Retinal pigment epithelial cell (primary cell): ENCODE measurements around the gene LGR6.

Experiments
- DNase-seq: peaks from one replicate; pipeline ENCODE4 v3.0.0-alpha.2; 2010; ENCODE audit warnings: low read depth
- H3K4me3 ChIP-seq: 2 replicates; pipeline ENCODE4 v1.5.1; 2011; ENCODE audit warnings: mild to moderate bottlenecking, low read length, control low read depth, moderate library complexity
- TF ChIP-seq, protein P1 (sequence below): conservative IDR thresholded peaks from 2 replicates; pipeline ENCODE4 v1.5.1; 2011; ENCODE audit warnings: low read depth, low read length, control low read depth, inconsistent platforms

The LGR6 gene

DNA sequence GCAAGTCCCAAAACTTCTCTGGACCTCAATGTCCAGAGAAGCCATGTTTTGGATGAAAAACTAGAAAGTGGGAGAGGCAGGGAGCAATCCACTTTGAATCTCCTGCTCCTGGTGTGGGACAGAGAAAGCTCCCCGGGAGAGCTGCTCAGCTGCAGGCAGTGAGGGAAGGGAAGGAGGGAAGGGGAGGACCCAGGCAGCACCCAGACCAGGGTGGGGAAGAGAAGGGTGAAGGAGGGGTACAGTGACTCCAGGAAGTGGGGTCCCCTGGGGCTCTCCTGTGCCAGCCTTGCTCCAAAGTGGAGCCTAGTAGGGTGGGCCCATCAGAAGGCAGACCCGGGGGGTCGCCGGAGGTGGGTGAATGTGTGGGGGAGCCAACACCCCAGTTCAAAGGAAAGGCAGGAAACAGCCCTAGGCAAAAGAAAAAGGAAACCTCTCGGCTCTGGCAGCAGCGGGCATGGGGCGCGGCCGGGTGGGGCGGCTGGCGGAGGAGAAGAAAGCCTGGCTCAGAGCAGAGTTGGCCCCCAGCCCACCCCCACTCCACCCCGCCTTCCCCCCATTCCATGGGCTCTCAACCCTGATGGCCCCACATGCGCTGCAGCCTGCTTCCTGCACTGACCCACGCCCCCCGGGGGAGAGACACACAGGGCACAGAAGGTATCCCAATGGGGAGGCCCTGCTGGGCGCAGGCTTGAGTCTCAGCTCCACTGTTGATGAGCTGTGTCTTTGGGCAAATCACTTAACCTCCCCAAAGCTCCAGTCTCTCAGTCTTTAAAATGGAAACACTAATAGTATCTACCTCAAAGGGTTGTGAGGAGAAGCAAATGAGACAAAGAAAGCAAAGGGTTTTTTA lies 5.7 kb downstream of the LGR6 start:
- no peak for DNase-seq
- TF ChIP-seq, protein P1, sequence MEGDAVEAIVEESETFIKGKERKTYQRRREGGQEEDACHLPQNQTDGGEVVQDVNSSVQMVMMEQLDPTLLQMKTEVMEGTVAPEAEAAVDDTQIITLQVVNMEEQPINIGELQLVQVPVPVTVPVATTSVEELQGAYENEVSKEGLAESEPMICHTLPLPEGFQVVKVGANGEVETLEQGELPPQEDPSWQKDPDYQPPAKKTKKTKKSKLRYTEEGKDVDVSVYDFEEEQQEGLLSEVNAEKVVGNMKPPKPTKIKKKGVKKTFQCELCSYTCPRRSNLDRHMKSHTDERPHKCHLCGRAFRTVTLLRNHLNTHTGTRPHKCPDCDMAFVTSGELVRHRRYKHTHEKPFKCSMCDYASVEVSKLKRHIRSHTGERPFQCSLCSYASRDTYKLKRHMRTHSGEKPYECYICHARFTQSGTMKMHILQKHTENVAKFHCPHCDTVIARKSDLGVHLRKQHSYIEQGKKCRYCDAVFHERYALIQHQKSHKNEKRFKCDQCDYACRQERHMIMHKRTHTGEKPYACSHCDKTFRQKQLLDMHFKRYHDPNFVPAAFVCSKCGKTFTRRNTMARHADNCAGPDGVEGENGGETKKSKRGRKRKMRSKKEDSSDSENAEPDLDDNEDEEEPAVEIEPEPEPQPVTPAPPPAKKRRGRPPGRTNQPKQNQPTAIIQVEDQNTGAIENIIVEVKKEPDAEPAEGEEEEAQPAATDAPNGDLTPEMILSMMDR = no peak
- H3K4me3 ChIP-seq = no peak overlapping the region

DNA sequence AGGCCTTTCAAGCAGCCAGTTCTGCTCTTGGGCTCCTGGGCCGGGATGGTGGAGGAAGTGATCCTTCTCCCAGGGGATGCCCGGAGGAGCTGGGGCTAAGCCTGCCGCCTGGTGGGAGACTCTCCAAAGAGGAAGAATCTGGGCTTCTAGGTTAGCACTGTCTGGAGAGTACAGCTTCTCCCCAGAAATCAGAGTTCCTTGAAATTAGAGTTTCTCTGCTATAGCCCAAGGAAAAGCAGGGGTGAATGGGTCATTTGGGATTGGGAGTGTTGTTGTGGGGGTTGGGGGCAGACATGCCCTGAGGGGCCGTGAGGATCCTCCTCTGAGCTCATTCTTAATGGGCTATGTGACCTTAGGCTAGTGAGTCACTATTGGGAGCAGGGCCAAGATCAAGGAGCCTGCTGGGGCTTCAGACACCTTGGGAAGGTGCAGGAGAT lies 6.5 kb downstream of the LGR6 start:
- no peak for DNase-seq
- no peak overlapping the region for H3K4me3 ChIP-seq
- TF ChIP-seq, protein P1 = no peak

DNA sequence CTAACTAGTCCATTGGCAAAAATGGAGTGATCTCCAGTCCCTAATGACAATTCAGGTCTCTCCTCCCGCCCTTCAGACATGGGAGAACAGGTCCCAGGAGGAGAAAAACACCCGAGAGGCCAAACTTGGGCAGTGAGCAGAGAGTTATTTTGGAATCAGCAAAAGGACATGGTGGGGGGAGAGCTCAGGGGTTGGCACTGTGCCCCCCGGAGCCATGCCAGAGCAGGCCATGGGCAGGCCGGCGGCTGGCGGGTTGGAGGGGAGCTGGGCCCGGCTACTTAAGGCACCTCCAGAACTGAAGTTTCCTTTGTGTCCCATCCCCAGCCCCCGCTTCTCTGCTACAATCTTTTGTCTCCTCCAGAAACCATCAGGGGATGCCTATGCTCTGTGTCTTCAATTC lies 7.1 kb downstream of the LGR6 start:
- no peak overlapping the region for H3K4me3 ChIP-seq
- no peak for DNase-seq
- TF ChIP-seq, protein P1 = no peak

DNA sequence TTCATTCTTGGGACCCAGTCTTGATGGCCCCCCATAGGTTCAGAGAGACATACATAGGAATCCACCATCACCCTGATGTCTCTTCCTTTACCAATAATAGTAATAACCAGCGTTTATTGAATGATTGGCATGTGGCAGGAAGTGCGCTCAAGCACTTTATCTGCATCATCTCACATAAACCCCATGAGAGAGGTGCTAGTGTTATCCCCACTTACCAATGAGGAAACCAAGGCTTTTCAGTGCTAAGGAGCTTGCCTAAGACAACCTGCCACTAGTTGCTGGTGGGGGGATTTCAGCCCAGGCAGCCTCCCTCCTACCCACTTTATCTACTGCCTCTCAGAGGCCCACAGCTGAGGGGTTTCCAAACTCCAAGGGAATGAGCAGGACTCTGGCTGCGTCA lies 7.7 kb downstream of the LGR6 start:
- TF ChIP-seq, protein P1 = no peak
- H3K4me3 ChIP-seq = no peak overlapping the region
- no peak for DNase-seq

DNA sequence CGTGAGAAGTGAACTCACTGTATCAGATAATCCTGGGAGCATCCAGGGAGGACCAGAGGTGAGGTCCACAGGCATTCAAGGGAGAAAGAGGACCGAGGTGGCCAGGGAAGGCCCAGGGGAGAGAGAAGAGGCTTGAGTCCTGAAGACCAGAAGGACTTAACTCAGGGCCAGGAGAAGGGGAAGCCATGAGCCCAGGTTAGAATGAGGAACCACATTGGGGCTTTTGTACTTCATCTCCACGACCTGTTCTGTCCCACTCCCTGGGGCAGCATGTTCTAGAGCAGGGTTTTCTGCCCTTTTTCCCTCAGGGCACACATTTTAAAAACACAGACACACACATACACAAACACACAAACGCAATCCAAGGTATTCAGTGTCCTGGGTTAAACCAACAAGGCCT lies 8.4 kb downstream of the LGR6 start:
- no peak for DNase-seq
- no peak overlapping the region for H3K4me3 ChIP-seq
- TF ChIP-seq, protein P1 = no peak

DNA sequence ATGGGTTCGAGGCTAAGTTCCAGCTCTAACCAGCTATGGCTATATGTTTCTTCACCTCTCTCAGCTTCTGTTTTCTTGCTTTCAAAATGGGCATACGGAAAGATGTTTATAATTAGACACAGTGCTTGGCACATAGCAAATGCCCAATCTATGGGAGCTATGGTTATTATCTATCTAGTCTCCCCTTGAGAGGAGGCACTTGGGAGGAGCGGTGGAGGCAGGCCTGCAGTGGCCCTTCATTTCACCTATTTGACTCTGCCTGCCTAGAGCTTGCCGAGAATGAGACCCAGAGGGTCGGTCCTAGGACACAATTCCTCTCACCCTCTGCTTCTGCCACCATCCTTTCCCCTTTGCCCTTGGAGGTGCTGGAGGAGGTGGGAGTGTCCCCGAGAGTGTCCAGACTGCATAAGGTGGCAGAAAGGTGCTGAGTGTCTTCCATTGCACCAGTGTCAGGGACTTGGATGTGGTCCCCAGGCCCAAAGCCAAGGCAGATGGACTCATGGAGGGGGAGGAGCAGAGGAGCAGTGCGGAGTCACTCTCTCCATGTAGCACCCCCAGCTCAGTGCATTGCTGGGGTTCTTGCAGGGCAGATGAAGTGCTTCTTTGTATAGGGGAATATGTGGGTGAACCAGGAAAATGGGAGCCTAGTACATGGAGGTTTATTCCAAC lies 9.0 kb downstream of the LGR6 start:
- no peak overlapping the region for H3K4me3 ChIP-seq
- no peak for DNase-seq
- TF ChIP-seq, protein P1 = no peak
